Ectodermal cell (in vitro differentiated cells): ENCODE results near the gene ABCC8.

ENCODE experiments used
- H3K27ac ChIP-seq: 2 replicates; pipeline ENCODE4 v1.7.0; 2013; ENCODE audit warnings: mild to moderate bottlenecking, low read depth, low read length; ENCODE audit not compliant: insufficient read depth, poor library complexity, severe bottlenecking
- H3K27me3 ChIP-seq: 2 replicates; pipeline ENCODE4 v1.7.0; 2013; ENCODE audit warnings: mild to moderate bottlenecking, low read length; ENCODE audit not compliant: insufficient read depth, control insufficient read depth, poor library complexity, severe bottlenecking
- H3K36me3 ChIP-seq: one replicate; pipeline ENCODE4 v1.7.0; 2013; ENCODE audit warnings: low read length; ENCODE audit not compliant: control insufficient read depth, insufficient read depth
- H3K4me1 ChIP-seq: one replicate; pipeline ENCODE4 v1.7.0; 2013; ENCODE audit warnings: low read length; ENCODE audit not compliant: control insufficient read depth, insufficient read depth
- H3K4me3 ChIP-seq: 2 replicates; pipeline ENCODE4 v1.7.0; 2013; ENCODE audit warnings: low read depth, low read length, control low read depth; ENCODE audit not compliant: insufficient read depth
- H3K9me3 ChIP-seq: 2 replicates; pipeline ENCODE4 v1.7.0; 2013; ENCODE audit warnings: mild to moderate bottlenecking, low read length, moderate library complexity; ENCODE audit not compliant: control insufficient read depth
- WGBS, 2 experiments: methylation state at CpG; one replicate each; pipeline ENCODE4 v1.1.7; 2013; ENCODE audit warnings: missing lambda C conversion rate in 2 of 2; 5-methylcytosine and 5-hydroxymethylcytosine counted together

ABCC8 gene

DNA sequence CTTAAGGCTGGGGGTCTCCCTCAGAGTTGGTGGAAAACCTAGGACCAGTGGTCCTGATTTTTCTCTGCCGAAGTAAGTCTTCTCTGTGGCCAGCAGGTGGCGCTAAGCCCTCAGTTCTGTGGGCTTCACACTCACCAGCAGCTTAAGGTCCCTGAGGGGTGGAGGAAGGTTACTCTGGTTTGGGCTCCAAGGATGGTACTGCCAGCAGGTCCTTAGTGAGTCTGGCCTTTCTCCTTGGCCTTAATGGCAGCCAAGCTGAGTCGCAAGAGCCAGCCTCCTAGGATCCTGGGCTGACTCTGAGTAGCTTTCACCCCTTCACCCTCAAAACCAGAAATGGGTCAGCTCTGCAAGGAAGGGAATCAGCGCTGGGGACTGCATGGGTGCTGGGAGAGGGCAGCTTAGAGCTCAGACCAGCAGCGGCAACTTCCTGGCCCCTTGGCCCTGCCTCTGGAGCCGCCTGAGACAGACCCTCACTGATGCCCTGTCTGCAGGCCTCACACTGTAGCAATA is 92.6 kb downstream of the ABCC8 start:
- WGBS, 2 experiments = 43 to 44% methylated on average over 6 of the region's 6 CpGs
- H3K4me1 ChIP-seq = no peaks in the 10 kb centered on the region
- H3K4me3 ChIP-seq = no peak overlapping the region
- no peaks in the 10 kb centered on the region for H3K9me3 ChIP-seq
- H3K36me3 ChIP-seq = no peaks in the 10 kb centered on the region
- no peak overlapping the region for H3K27ac ChIP-seq
- peaks cover 9% of the 10 kb centered on the region for H3K27me3 ChIP-seq

DNA sequence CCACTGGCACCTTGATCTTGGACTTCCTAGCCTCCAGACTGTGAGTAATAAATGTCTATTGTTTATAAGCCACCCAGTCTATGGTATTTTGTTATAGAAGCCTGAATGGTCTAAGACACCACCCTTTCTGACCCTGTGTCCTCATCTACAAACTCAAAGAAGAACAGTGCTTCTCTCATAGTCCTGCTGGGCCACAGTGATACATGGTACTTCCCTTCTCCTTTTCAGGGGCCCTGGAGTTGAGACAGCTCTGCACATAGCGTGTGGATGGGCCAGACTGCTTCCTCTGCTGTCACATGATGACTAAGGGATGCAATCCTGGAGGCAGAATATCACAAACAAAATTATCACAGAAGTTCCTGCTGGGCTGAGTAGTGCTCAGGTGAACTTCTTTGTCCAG is 93.2 kb downstream of the ABCC8 start:
- Histone ChIP-seq H3K27ac (no peak overlapping the region), H3K9me3 (no peaks in the 10 kb centered on the region), H3K4me3 (no peak overlapping the region), H3K4me1 (no peaks in the 10 kb centered on the region), H3K27me3 (peaks cover 5% of the 10 kb centered on the region), H3K36me3 (no peaks in the 10 kb centered on the region)
- 89 to 100% methylated on average over 1 of the region's 1 CpG for WGBS, 2 experiments

- H3K9me3 ChIP-seq = no peaks in the 10 kb centered on the region
- H3K4me1 ChIP-seq = no peaks in the 10 kb centered on the region
- H3K4me3 ChIP-seq = no peak overlapping the region
- H3K27ac ChIP-seq = no peak overlapping the region
- WGBS, 2 experiments = 80 to 84% methylated on average over 8 of the region's 8 CpGs
- H3K36me3 ChIP-seq = no peaks in the 10 kb centered on the region
- no peaks in the 10 kb centered on the region for H3K27me3 ChIP-seq
Measured at GRCh38 chr11:17382046-17382728, 94.5 kb downstream of the ABCC8 start.

- Histone ChIP-seq H3K27ac (no peak overlapping the region), H3K9me3 (no peaks in the 10 kb centered on the region), H3K4me1 (no peaks in the 10 kb centered on the region), H3K4me3 (no peak overlapping the region), H3K36me3 (no peaks in the 10 kb centered on the region), H3K27me3 (no peaks in the 10 kb centered on the region)
- WGBS, 2 experiments = 76 to 80% methylated on average over 4 of the region's 4 CpGs
Measured at GRCh38 chr11:17381156-17381555, 95.5 kb downstream of the ABCC8 start.

DNA sequence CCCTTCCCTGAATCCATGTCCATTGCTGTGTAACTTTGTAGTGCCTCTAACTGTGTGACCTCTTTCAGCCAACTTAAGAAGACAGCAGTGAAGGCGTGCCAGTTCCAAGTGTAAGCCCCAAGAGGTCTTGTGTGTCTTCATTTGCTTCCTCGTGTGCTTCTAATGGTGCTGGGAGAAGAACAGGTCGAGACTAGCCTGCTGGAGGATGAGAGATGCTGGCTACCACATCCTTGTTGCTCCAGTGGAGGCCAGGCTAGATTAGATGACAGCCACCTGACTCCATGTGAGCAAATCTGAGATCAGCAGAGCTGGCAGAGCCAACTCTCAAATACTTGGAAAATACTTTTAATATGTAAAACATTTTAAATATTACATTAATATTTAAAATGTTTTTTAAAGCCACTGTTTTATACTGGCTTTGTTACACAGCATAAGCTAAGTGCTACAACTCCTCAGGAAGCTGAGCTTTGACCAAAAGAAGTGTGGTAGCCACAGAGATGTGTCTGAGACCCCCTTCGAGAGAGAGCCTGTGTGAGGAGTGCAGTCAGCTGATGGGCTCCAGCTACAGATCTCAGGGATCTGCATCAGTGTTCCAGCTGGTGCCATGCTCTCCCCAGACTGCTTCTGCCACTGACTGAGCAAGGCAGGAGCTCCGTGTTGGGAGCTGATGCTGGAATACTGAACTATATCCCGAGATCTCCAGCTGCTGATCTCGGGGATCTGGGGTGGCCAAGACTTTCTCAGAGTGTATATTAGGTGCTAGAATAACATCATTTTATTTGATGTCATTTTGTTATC is 97.1 kb downstream of the ABCC8 start:
- no peaks in the 10 kb centered on the region for H3K36me3 ChIP-seq
- WGBS, 2 experiments = 92% methylated on average over 6 to 7 of the region's 7 CpGs
- H3K27me3 ChIP-seq = no peaks in the 10 kb centered on the region
- no peak overlapping the region for H3K27ac ChIP-seq
- no peaks in the 10 kb centered on the region for H3K4me1 ChIP-seq
- no peaks in the 10 kb centered on the region for H3K9me3 ChIP-seq
- no peak overlapping the region for H3K4me3 ChIP-seq

DNA sequence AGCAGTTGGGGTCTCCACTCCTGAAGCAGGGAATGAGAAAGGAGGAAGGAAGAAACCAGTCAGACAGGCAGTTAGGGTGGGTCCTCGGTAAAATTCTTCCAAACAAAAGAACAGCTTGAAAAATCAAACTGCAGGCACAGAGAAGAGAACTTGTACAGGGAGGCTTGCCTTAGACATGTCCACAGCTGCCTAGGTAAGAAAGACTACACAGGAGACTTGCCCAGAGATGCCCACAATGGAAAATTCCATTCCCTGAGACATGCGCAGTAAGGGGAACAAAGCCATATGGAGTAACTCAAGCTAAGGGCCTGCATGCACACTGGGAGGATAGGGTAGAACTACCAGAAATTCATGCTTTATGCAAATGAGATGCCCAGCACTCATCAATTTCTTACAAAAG is 98.0 kb downstream of the ABCC8 start:
- no peak overlapping the region for H3K27ac ChIP-seq
- no peaks in the 10 kb centered on the region for H3K27me3 ChIP-seq
- WGBS, 2 experiments = 91 to 92% methylated on average over 2 of the region's 2 CpGs

DNA sequence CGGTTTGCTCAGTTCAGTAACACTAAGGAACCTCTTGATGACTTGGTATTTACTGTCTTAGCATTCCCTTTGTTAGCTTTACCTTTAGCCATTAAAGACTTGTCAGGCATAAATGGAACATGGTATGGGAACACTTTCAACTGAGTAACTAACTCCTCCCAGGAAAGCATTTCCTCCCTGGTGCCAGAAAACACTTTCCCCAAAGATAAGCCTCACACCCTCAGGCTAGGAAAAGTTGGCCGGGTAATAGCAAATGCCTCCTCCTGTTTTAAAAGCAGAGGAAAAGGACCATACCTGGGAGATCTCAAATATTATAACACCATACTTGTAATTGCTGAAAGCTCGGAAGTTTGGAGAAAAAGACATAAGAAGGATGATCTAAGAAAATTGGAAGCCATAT is 100.2 kb downstream of the ABCC8 start:
- Histone ChIP-seq H3K4me3 (no peak overlapping the region), H3K9me3 (peaks cover 5% of the 10 kb centered on the region), H3K27ac (no peak overlapping the region), H3K36me3 (no peaks in the 10 kb centered on the region), H3K27me3 (no peaks in the 10 kb centered on the region), H3K4me1 (no peaks in the 10 kb centered on the region)
- WGBS, 2 experiments = 88 to 92% methylated on average over 3 of the region's 3 CpGs

More for the DNA sequence above, 98.0 kb downstream of the ABCC8 start:
- H3K4me1 ChIP-seq = no peaks in the 10 kb centered on the region
- H3K9me3 ChIP-seq = no peaks in the 10 kb centered on the region
- no peak overlapping the region for H3K4me3 ChIP-seq
- H3K36me3 ChIP-seq = no peaks in the 10 kb centered on the region

- 95 to 96% methylated on average over 5 of the region's 5 CpGs for WGBS, 2 experiments
- no peaks in the 10 kb centered on the region for H3K36me3 ChIP-seq
- no peak overlapping the region for H3K27ac ChIP-seq
- H3K27me3 ChIP-seq = no peaks in the 10 kb centered on the region
- H3K9me3 ChIP-seq = peaks cover 9% of the 10 kb centered on the region
- no peak overlapping the region for H3K4me3 ChIP-seq
- H3K4me1 ChIP-seq = no peaks in the 10 kb centered on the region
Measured at GRCh38 chr11:17375547-17375946, 101.1 kb downstream of the ABCC8 start.

GRCh38 chr11:17371614-17372013 is 105.0 kb downstream of the ABCC8 start:
- Histone ChIP-seq H3K27me3 (no peaks in the 10 kb centered on the region), H3K9me3 (peaks cover 11% of the 10 kb centered on the region), H3K4me3 (no peak overlapping the region), H3K36me3 (no peaks in the 10 kb centered on the region), H3K27ac (no peak overlapping the region), H3K4me1 (no peaks in the 10 kb centered on the region)
- WGBS, 2 experiments = 59 to 69% methylated on average over 3 of the region's 3 CpGs

DNA sequence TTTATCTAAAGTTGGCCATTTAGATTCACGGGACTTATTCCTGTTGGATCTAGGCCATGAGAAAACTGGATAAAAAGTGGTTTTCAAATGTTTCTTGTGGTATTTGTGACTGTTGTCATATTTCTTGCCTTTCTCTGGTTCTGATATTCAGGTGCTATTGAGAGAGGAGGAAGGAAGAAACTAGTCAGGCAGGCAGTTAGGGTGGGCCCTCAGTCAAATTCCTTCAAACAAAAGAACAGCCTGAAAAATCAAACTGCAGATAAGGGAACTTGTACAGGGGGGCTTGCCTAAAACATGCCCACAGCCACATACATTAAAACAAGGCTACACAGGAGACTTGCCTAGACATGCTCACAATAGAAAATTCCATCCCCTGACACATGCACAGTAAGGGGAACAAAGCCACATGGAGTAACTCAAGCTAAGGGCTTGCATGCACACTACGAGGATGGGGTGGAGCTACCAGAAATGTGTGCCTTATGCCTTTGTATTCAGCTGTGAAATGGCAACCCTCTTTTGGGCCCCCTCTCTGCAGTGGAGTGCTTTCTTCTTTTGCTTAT is 106.9 kb downstream of the ABCC8 start:
- H3K9me3 ChIP-seq = peaks cover 11% of the 10 kb centered on the region
- 85 to 92% methylated on average over 2 of the region's 2 CpGs for WGBS, 2 experiments

More for the DNA sequence above, 106.9 kb downstream of the ABCC8 start:
- Histone ChIP-seq H3K27ac (no peak overlapping the region), H3K4me1 (no peaks in the 10 kb centered on the region), H3K27me3 (no peaks in the 10 kb centered on the region), H3K4me3 (no peak overlapping the region), H3K36me3 (no peaks in the 10 kb centered on the region)
